M059J (cell line): ENCODE measurements around the gene SLC25A18. TPM values are rescaled to one million over a fixed set of nuclear protein-coding genes. Genes with fewer than 3 reads are reported as not detected.

Experiments
- DNase-seq: peaks from one replicate; pipeline ENCODE4 v3.0.0-alpha.2; 2012; ENCODE audit warnings: low read depth
- total RNA-seq: library from RNA; depleted of rRNA; stranded (reverse); fragments of >200 nt; shearing (Covaris generic); gene quantifications from 2 replicates; pipeline ENCODE4 v1.2.3, GENCODE V29; 2014

Gene SLC25A18
- total RNA-seq, 1 experiment from 2014 or later, result 0.71 TPM

GRCh38 chr22:17570851-17571631, 7.7 kb downstream of the SLC25A18 start:
- DNase-seq, result peak; percentile 91

- DNase-seq, result peak; percentile 25
Observed at GRCh38 chr22:17575151-17575550, 11.9 kb downstream of the SLC25A18 start.

- DNase-seq, result no peak
Observed at GRCh38 chr22:17575681-17576080, 12.4 kb downstream of the SLC25A18 start.

- peak; percentile 99 for DNase-seq
Observed at GRCh38 chr22:17576470-17576869, 13.2 kb downstream of the SLC25A18 start.

GRCh38 chr22:17578136-17578754, 14.9 kb downstream of the SLC25A18 start:
- DNase-seq, result peak; percentile 73

- no peak for DNase-seq
Observed at GRCh38 chr22:17579535-17579981, 16.3 kb downstream of the SLC25A18 start.

- DNase-seq, result no peak
Observed at GRCh38 chr22:17580441-17581031, 17.2 kb downstream of the SLC25A18 start.

GRCh38 chr22:17581056-17581455, 17.8 kb downstream of the SLC25A18 start:
- DNase-seq, result no peak

- DNase-seq, result no peak
Observed at GRCh38 chr22:17581631-17582030, 18.3 kb downstream of the SLC25A18 start.

- no peak for DNase-seq
Observed at GRCh38 chr22:17583151-17583550, 19.9 kb downstream of the SLC25A18 start.

GRCh38 chr22:17586831-17587440, 23.6 kb downstream of the SLC25A18 start:
- DNase-seq, result no peak

GRCh38 chr22:17587629-17588028, 24.3 kb downstream of the SLC25A18 start:
- DNase-seq, result no peak

- DNase-seq, result no peak
Observed at GRCh38 chr22:17588606-17589005, 25.3 kb downstream of the SLC25A18 start.

GRCh38 chr22:17589810-17590375, 26.6 kb downstream of the SLC25A18 start:
- DNase-seq, result no peak

GRCh38 chr22:17590586-17590985, 27.3 kb downstream of the SLC25A18 start:
- DNase-seq, result no peak

GRCh38 chr22:17592201-17592600, 28.9 kb downstream of the SLC25A18 start:
- DNase-seq, result no peak

- DNase-seq, result no peak
Observed at GRCh38 chr22:17596226-17596625, 32.9 kb downstream of the SLC25A18 start.

GRCh38 chr22:17597217-17597616, 33.9 kb downstream of the SLC25A18 start:
- DNase-seq, result no peak

- no peak for DNase-seq
Observed at GRCh38 chr22:17598318-17598717, 35.0 kb downstream of the SLC25A18 start.

GRCh38 chr22:17601031-17601430, 37.7 kb downstream of the SLC25A18 start:
- DNase-seq, result no peak

GRCh38 chr22:17603668-17604067, 40.4 kb downstream of the SLC25A18 start:
- no peak for DNase-seq

GRCh38 chr22:17606496-17606895, 43.2 kb downstream of the SLC25A18 start:
- DNase-seq, result no peak
